K562 (cell line): ENCODE results near the gene DIMT1. TPM values are rescaled to one million over a fixed set of nuclear protein-coding genes. Genes with fewer than 3 reads are reported as not detected.

Experiments
- CBX1 ChIP-seq: sonication (generic); IDR thresholded peaks from 2 replicates; pipeline ENCODE4 v1.6.1; 2016; ENCODE audit warnings: antibody characterized with exemption, low read depth, mild to moderate bottlenecking
- CC2D1A ChIP-seq: fragments of 450-650 bp; IDR thresholded peaks from 2 replicates; pipeline ENCODE4 v1.6.1; 2017; ENCODE audit warnings: mild to moderate bottlenecking
- EP400 ChIP-seq: fragments of 450-650 bp; IDR thresholded peaks from 2 replicates; pipeline ENCODE4 v1.6.1; 2017; ENCODE audit warnings: antibody characterized with exemption, mild to moderate bottlenecking, moderate library complexity
- ESRRA ChIP-seq: fragments of 450-650 bp; IDR thresholded peaks from 2 replicates; pipeline ENCODE4 v1.6.1; 2014; ENCODE audit warnings: low read depth, mild to moderate bottlenecking, moderate library complexity, borderline replicate concordance
- FIP1L1 ChIP-seq: fragments of 200-400 bp; formaldehyde crosslinking; IDR thresholded peaks from 2 replicates; pipeline ENCODE4 v1.6.1; 2018; ENCODE audit warnings: mild to moderate bottlenecking, low read depth, low read length; ENCODE audit not compliant: poor library complexity, severe bottlenecking
- FOXA3 ChIP-seq, 2 experiments: fragments of 450-650 bp in 1 of 2; sonication (generic) in 1 of 2; formaldehyde crosslinking; IDR thresholded peaks in 1 of 2; conservative IDR thresholded peaks in 1 of 2; 2 replicates each; pipeline versions ENCODE4 v1.4.0 to v1.8.0; 2020 to 2022; ENCODE audit warnings: mild to moderate bottlenecking in 2 of 2, missing genetic modification reagents in 1 of 2
- FOXK2 ChIP-seq, 2 experiments: fragments of 450-650 bp; IDR thresholded peaks in 1 of 2; conservative IDR thresholded peaks in 1 of 2; 2 replicates each; pipeline ENCODE4 v1.6.1; 2016; ENCODE audit warnings: low read depth in 2 of 2, mild to moderate bottlenecking in 1 of 2
- HOXB6 ChIP-seq: fragments of 250-450 bp; sonication (Bioruptor Pico); IDR thresholded peaks from 2 replicates; pipeline ENCODE4 v1.5.1; 2022; ENCODE audit warnings: mild to moderate bottlenecking, borderline replicate concordance
- MBD2 ChIP-seq: sonication (generic); IDR thresholded peaks from 2 replicates; pipeline ENCODE4 v1.6.1; 2016; ENCODE audit warnings: low read depth, borderline replicate concordance
- MECOM ChIP-seq: fragments of 250-450 bp; sonication (Bioruptor Pico); IDR thresholded peaks from 2 replicates; pipeline ENCODE4 v1.8.0; 2022; ENCODE audit warnings: inconsistent platforms
- MEF2A ChIP-seq: IDR thresholded peaks from 2 replicates; pipeline ENCODE4 v1.6.1; 2011; ENCODE audit warnings: low read depth, mild to moderate bottlenecking, low read length, moderate library complexity; ENCODE audit not compliant: control insufficient read depth
- RBM22 ChIP-seq: fragments of 200-400 bp; formaldehyde crosslinking; IDR thresholded peaks from 2 replicates; pipeline ENCODE4 v1.6.1; 2018; ENCODE audit warnings: low read length, low read depth; ENCODE audit not compliant: poor library complexity, severe bottlenecking
- SLC30A9 ChIP-seq: fragments of 250-450 bp; sonication (Bioruptor Pico); IDR thresholded peaks from 2 replicates; pipeline ENCODE4 v1.8.0; 2022; ENCODE audit warnings: mild to moderate bottlenecking, moderate library complexity
- SMARCE1 ChIP-seq: fragments of 450-650 bp; IDR thresholded peaks from 2 replicates; pipeline ENCODE4 v1.7.1; 2016; ENCODE audit warnings: mild to moderate bottlenecking
- SNIP1 ChIP-seq: fragments of 450-650 bp; IDR thresholded peaks from 2 replicates; pipeline ENCODE4 v1.7.1; 2017; ENCODE audit warnings: low read depth, mild to moderate bottlenecking
- SNRNP70 ChIP-seq: fragments of 200-400 bp; formaldehyde crosslinking; optimal IDR thresholded peaks from 2 replicates; pipeline ENCODE3; 2017; ENCODE audit warnings: low read depth, low read length
- TSC22D4 ChIP-seq: fragments of 450-650 bp; IDR thresholded peaks from 2 replicates; pipeline ENCODE4 v1.6.1; 2016; ENCODE audit warnings: missing genetic modification characterization, missing biosample characterization, control low read depth
- ZBTB7A ChIP-seq: IDR thresholded peaks from 2 replicates; pipeline ENCODE4 v1.6.1; 2011; ENCODE audit warnings: low read depth, mild to moderate bottlenecking, low read length, moderate library complexity, borderline replicate concordance; ENCODE audit not compliant: control insufficient read depth
- polyA plus RNA-seq, 8 experiments: library from polyadenylated mRNA; depleted of rRNA in 4 of 8; stranded (reverse) in 5 of 8; unstranded in 3 of 8; fragments of >200 nt; fragmentation: Nextera tagmentation in 2 of 8; fragmentation: Illumina TruSeq in 1 of 8; extraction: Ambion mirVana in 2 of 8; extraction: Trizol in 1 of 8; gene quantifications; 2 replicates each; pipeline versions ENCODE4 v1.2.1 to v1.2.3, GENCODE V29; 2011 to 2014; ENCODE audit warnings: inconsistent platforms in 1 of 8, missing spikeins in 1 of 8
- total RNA-seq, 7 experiments: library from RNA; depleted of rRNA in 6 of 7; stranded (reverse); fragments of >200 nt in 6 of 7; fragmentation: Illumina TruSeq in 2 of 7; extraction: Trizol in 2 of 7; gene quantifications; 2 replicates each; pipeline versions ENCODE4 v1.2.1 to v1.2.3, GENCODE V29; 2011 to 2021; ENCODE audit warnings: low replicate concordance in 1 of 7
- TF ChIP-seq, protein P1 (sequence below): fragments of 450-650 bp; formaldehyde crosslinking; IDR thresholded peaks from 2 replicates; pipeline ENCODE4 v1.4.0; 2022; ENCODE audit warnings: mild to moderate bottlenecking, moderate library complexity
- TF ChIP-seq, protein P2 (sequence below): fragments of 450-650 bp; IDR thresholded peaks from 2 replicates; pipeline ENCODE4 v1.6.1; 2017; ENCODE audit warnings: mild to moderate bottlenecking, moderate library complexity
- TF ChIP-seq, protein P3 (sequence below): fragments of 450-650 bp; IDR thresholded peaks from 2 replicates; pipeline ENCODE4 v1.6.1; 2014; ENCODE audit warnings: low read depth, mild to moderate bottlenecking, moderate library complexity, borderline replicate concordance
- TF ChIP-seq, protein P4 (sequence below): fragments of 450-650 bp; formaldehyde crosslinking; IDR thresholded peaks from 2 replicates; pipeline ENCODE4 v1.4.0; 2020; ENCODE audit warnings: mild to moderate bottlenecking
- TF ChIP-seq, protein P5 (sequence below): fragments of 250-450 bp; sonication (Bioruptor Pico); IDR thresholded peaks from 2 replicates; pipeline ENCODE4 v1.8.0; 2021; ENCODE audit warnings: borderline replicate concordance, mild to moderate bottlenecking, moderate library complexity; ENCODE audit not compliant: poor library complexity, severe bottlenecking

The DIMT1 gene
- total and polyA plus RNA-seq, 9 of the 15 experiments (the other 6 are each of a cell fraction or from before 2014, with no cell fraction given): 28.9 to 85.3 (median 54.1) TPM

DNA sequence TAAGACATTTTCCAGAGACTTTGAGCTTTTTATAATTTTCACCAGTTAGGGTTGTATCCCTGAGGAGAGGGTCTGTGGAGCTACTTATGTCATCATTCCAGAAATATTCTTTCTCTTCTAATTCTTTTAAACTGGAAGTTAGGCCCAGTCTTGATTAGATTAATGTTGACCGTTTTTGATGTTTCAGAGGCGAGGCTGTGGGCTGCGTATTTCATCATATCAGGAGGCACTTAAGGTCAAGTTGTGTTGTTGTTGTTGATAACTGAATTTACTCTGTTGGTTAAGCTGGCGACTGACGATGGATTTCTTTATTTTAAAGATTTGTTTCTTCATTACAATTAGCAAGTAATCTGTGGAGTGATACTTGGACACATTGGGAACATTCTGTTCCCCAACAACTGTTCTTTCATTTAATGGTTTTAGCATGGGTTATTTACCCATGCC is 28.9 kb upstream of the DIMT1 start (continued):
- no peak for TF ChIP-seq MEF2A
- TF ChIP-seq FOXK2 (conservative IDR thresholded peaks at IDR 0.05 in 1 of 2, IDR thresholded peaks at IDR 0.05 in 1 of 2; ENCODE audit: low read depth in 2 of 2): peak; percentile 70 to 77
- no peak for TF ChIP-seq CBX1
- TF ChIP-seq CC2D1A: no peak
- no peak for TF ChIP-seq SNRNP70
- peak; percentile 39 for TF ChIP-seq SMARCE1
- TF ChIP-seq FOXA3 (CRISPR knock-in tag; conservative IDR thresholded peaks at IDR 0.05 in 1 of 2, IDR thresholded peaks at IDR 0.05 in 1 of 2): peak in 1 of 2 experiments; percentile 42; a peak in 2 of 4 replicates
- TF ChIP-seq, protein P1, sequence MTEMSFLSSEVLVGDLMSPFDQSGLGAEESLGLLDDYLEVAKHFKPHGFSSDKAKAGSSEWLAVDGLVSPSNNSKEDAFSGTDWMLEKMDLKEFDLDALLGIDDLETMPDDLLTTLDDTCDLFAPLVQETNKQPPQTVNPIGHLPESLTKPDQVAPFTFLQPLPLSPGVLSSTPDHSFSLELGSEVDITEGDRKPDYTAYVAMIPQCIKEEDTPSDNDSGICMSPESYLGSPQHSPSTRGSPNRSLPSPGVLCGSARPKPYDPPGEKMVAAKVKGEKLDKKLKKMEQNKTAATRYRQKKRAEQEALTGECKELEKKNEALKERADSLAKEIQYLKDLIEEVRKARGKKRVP (CRISPR knock-in tag): peak; percentile 91
- TF ChIP-seq, protein P2, sequence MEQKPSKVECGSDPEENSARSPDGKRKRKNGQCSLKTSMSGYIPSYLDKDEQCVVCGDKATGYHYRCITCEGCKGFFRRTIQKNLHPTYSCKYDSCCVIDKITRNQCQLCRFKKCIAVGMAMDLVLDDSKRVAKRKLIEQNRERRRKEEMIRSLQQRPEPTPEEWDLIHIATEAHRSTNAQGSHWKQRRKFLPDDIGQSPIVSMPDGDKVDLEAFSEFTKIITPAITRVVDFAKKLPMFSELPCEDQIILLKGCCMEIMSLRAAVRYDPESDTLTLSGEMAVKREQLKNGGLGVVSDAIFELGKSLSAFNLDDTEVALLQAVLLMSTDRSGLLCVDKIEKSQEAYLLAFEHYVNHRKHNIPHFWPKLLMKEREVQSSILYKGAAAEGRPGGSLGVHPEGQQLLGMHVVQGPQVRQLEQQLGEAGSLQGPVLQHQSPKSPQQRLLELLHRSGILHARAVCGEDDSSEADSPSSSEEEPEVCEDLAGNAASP: peak; percentile 90
- TF ChIP-seq SNIP1: no peak
- TF ChIP-seq EP400: peak; percentile 60
- no peak for TF ChIP-seq FIP1L1
- TF ChIP-seq MECOM (CRISPR knock-in tag): no peak
- no peak for TF ChIP-seq HOXB6 (CRISPR knock-in tag)
- no peak for TF ChIP-seq RBM22
- TF ChIP-seq, protein P3, sequence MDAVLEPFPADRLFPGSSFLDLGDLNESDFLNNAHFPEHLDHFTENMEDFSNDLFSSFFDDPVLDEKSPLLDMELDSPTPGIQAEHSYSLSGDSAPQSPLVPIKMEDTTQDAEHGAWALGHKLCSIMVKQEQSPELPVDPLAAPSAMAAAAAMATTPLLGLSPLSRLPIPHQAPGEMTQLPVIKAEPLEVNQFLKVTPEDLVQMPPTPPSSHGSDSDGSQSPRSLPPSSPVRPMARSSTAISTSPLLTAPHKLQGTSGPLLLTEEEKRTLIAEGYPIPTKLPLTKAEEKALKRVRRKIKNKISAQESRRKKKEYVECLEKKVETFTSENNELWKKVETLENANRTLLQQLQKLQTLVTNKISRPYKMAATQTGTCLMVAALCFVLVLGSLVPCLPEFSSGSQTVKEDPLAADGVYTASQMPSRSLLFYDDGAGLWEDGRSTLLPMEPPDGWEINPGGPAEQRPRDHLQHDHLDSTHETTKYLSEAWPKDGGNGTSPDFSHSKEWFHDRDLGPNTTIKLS: no peak
- TF ChIP-seq ESRRA: peak; percentile 12; the same call in 1 of the 2 replicates
- TF ChIP-seq TSC22D4: no peak
- TF ChIP-seq SLC30A9 (CRISPR knock-in tag): no peak
- no peak for TF ChIP-seq ZBTB7A
- TF ChIP-seq, protein P4, sequence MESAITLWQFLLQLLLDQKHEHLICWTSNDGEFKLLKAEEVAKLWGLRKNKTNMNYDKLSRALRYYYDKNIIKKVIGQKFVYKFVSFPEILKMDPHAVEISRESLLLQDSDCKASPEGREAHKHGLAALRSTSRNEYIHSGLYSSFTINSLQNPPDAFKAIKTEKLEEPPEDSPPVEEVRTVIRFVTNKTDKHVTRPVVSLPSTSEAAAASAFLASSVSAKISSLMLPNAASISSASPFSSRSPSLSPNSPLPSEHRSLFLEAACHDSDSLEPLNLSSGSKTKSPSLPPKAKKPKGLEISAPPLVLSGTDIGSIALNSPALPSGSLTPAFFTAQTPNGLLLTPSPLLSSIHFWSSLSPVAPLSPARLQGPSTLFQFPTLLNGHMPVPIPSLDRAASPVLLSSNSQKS (CRISPR knock-in tag): no peak
- TF ChIP-seq, protein P5, sequence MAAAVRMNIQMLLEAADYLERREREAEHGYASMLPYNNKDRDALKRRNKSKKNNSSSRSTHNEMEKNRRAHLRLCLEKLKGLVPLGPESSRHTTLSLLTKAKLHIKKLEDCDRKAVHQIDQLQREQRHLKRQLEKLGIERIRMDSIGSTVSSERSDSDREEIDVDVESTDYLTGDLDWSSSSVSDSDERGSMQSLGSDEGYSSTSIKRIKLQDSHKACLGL (CRISPR knock-in tag): no peak
- no peak for TF ChIP-seq MBD2
